Measurements from ENCODE around the gene MAP3K12.

DNA sequence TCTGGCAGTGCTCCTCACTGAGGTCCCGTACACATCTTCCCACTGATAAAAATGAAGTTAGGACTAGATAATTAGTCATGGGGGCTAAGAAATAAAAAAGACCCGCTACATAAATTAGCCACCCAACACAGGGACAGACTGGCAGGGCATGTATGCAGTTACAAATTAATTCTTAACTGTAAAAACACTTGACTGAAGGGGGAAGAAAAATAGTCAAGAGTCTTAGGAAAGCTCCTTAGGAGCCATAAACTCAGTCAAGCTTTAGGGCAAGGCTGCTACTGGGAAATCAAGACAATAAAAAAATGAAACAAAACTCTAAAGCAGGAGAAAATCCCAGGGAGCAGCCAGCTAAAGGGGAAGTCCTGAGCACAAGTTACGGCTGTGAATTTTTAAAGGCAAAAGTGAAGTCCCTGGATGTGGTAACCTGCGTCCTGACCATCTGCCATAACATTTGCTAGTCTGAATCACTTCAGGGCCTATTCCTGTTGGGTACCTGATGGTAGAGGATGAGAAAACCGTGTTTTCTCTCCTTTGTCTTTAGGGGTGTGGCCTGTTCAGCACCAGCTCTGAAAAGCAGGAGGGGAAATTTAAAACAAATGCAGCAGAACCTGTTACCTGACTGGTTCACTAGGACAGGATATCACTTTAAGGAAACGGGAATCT lies 15.5 kb upstream of the MAP3K12 start:
- no peak for TF ChIP-seq EZH2 (IDR thresholded peaks at IDR 0.05; ENCODE audit: borderline replicate concordance, low read depth, low read length, poor library complexity, severe bottlenecking)
- TF ChIP-seq CTCF (conservative IDR thresholded peaks at IDR 0.05; ENCODE audit: low read depth, low read length) = no peak

Measured in A673 (cell line).